Astrocyte (in vitro differentiated cells and primary cell): ENCODE measurements around the gene LRIT2. TPM values are rescaled to one million over a fixed set of nuclear protein-coding genes. Genes with fewer than 3 reads are reported as not detected.

Experiments
- DNase-seq: peaks from one replicate; pipeline ENCODE4 v3.0.0-alpha.2; 2010; ENCODE audit warnings: low read depth
- FAIRE-seq: peaks from 2 replicates; lab custom pipeline; 2011; peaks lifted over from hg19 to GRCh38; lab: Jason Lieb, UNC
- H2AFZ ChIP-seq: 2 replicates; pipeline ENCODE4 v1.6.0; 2012; ENCODE audit warnings: low read depth, low read length, inconsistent platforms
- H3K27ac ChIP-seq: 2 replicates; pipeline ENCODE4 v1.5.1; 2011; ENCODE audit warnings: low read depth, low read length, inconsistent platforms
- H3K27me3 ChIP-seq: 2 replicates; pipeline ENCODE4 v1.6.0; 2011; ENCODE audit warnings: low read length, inconsistent platforms; ENCODE audit not compliant: insufficient read depth
- H3K36me3 ChIP-seq: 2 replicates; pipeline ENCODE4 v1.5.1; 2011; ENCODE audit warnings: low read length, inconsistent platforms; ENCODE audit not compliant: insufficient read depth
- H3K4me1 ChIP-seq: 2 replicates; pipeline ENCODE4 v1.5.1; 2011; ENCODE audit warnings: low read length, inconsistent platforms; ENCODE audit not compliant: insufficient read depth
- H3K4me2 ChIP-seq: 2 replicates; pipeline ENCODE4 v1.6.0; 2012; ENCODE audit warnings: low read length, inconsistent platforms
- H3K4me3 ChIP-seq: 2 replicates; pipeline ENCODE4 v1.5.1; 2011; ENCODE audit warnings: low read depth, mild to moderate bottlenecking, low read length, inconsistent platforms; ENCODE audit not compliant: insufficient read depth
- H3K79me2 ChIP-seq: 2 replicates; pipeline ENCODE4 v1.6.0; 2012; ENCODE audit warnings: mild to moderate bottlenecking, low read length, inconsistent platforms; ENCODE audit not compliant: insufficient read depth
- H3K9ac ChIP-seq: 2 replicates; pipeline ENCODE4 v1.6.0; 2012; ENCODE audit warnings: mild to moderate bottlenecking, low read length, inconsistent platforms
- H3K9me3 ChIP-seq: 2 replicates; pipeline ENCODE4 v1.5.1; 2012; ENCODE audit warnings: low read depth, mild to moderate bottlenecking, low read length, inconsistent platforms; ENCODE audit not compliant: insufficient read depth
- H4K20me1 ChIP-seq: 2 replicates; pipeline ENCODE4 v1.6.0; 2012; ENCODE audit warnings: low read length, inconsistent platforms; ENCODE audit not compliant: insufficient read depth
- H3K27ac Mint-ChIP-seq: one replicate; pipeline ENCODE4 v1.8.0; 2021; ENCODE audit warnings: mild to moderate bottlenecking, mixed read lengths; ENCODE audit not compliant: unreplicated experiment
- H3K27me3 Mint-ChIP-seq: one replicate; pipeline ENCODE4 v1.8.0; 2021; ENCODE audit warnings: low read depth, mixed read lengths; ENCODE audit not compliant: unreplicated experiment
- H3K36me3 Mint-ChIP-seq: one replicate; pipeline ENCODE4 v1.8.0; 2021; ENCODE audit warnings: low read depth, mixed read lengths; ENCODE audit not compliant: unreplicated experiment
- H3K4me1 Mint-ChIP-seq: one replicate; pipeline ENCODE4 v1.8.0; 2021; ENCODE audit warnings: low read depth, mixed read lengths; ENCODE audit not compliant: unreplicated experiment
- H3K4me3 Mint-ChIP-seq: one replicate; pipeline ENCODE4 v1.8.0; 2021; ENCODE audit warnings: mild to moderate bottlenecking, moderate library complexity, mixed read lengths; ENCODE audit not compliant: unreplicated experiment
- H3K9me3 Mint-ChIP-seq: one replicate; pipeline ENCODE4 v1.8.0; 2021; ENCODE audit warnings: mild to moderate bottlenecking, mixed read lengths; ENCODE audit not compliant: unreplicated experiment
- EZH2 ChIP-seq: IDR thresholded peaks from 2 replicates; pipeline ENCODE4 v1.6.1; 2012; ENCODE audit warnings: mild to moderate bottlenecking, low read length, inconsistent platforms; ENCODE audit not compliant: insufficient read depth
- total RNA-seq: library from RNA; stranded (reverse); gene quantifications from 2 replicates; pipeline ENCODE4 v1.2.1, GENCODE V29; 2021
- TF ChIP-seq, protein P1 (sequence below): IDR thresholded peaks from 2 replicates; pipeline ENCODE4 v1.5.1; 2011; ENCODE audit warnings: low read depth, mild to moderate bottlenecking, inconsistent platforms, low read length, moderate library complexity; ENCODE audit not compliant: insufficient read depth

The LRIT2 gene
- total RNA-seq, 1 donor from 2014 or later: not detected

DNA sequence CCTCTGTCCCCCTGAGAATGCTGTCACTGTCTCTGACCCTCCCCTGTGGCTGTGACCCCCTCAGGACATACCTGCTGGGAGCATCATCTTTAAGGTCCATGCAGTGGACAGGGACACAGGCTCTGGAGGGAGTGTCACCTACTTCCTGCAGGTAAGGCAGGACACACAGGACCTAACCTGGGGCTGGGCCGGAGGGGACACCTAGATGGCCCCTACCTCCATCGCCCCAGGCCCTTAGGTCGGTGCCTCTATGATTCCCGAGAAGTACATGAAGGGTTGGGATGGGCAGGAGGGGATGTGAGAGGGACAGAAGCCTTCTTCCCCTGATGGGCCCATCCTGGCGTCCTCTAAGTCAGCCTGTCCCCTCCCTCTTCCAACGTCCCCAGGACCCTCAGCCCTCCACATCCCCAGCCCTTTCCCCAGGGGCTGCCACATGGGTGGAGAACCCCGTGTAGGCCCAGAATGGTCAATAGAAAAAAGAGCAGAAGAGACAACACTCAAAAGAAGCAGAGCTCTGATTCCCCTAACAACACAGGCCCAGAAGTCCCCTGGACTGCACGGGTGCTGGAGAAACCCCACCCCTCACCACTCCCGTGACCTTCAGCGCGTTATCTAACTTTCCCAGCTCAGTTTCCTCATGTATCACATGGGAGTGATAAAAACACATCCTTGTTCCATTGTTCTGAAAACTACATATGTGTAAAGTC is 24.7 kb downstream of the LRIT2 start:
- FAIRE-seq (no peak), DNase-seq (no peak)
- Mint-ChIP-seq H3K27me3 (peaks cover 53% of the 10 kb centered on the region), H3K9me3 (no peaks in the 10 kb centered on the region), H3K4me1 (no peaks in the 10 kb centered on the region), H3K4me3 (no peak overlapping the region), H3K27ac (no peak overlapping the region), H3K36me3 (peaks cover 3% of the 10 kb centered on the region)
- peaks cover 10% of the 10 kb centered on the region for H3K27me3 ChIP-seq
- H3K4me3 ChIP-seq: no peak overlapping the region
- no peak overlapping the region for H3K27ac ChIP-seq
- TF ChIP-seq EZH2: no peak
- TF ChIP-seq, protein P1, sequence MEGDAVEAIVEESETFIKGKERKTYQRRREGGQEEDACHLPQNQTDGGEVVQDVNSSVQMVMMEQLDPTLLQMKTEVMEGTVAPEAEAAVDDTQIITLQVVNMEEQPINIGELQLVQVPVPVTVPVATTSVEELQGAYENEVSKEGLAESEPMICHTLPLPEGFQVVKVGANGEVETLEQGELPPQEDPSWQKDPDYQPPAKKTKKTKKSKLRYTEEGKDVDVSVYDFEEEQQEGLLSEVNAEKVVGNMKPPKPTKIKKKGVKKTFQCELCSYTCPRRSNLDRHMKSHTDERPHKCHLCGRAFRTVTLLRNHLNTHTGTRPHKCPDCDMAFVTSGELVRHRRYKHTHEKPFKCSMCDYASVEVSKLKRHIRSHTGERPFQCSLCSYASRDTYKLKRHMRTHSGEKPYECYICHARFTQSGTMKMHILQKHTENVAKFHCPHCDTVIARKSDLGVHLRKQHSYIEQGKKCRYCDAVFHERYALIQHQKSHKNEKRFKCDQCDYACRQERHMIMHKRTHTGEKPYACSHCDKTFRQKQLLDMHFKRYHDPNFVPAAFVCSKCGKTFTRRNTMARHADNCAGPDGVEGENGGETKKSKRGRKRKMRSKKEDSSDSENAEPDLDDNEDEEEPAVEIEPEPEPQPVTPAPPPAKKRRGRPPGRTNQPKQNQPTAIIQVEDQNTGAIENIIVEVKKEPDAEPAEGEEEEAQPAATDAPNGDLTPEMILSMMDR: no peak
- H3K9ac ChIP-seq: no peak overlapping the region
- H3K79me2 ChIP-seq: no peaks in the 10 kb centered on the region
- H3K4me1 ChIP-seq: no peaks in the 10 kb centered on the region
- no peak overlapping the region for H3K4me2 ChIP-seq
- H4K20me1 ChIP-seq: no peaks in the 10 kb centered on the region
- no peaks in the 10 kb centered on the region for H3K36me3 ChIP-seq
- H3K9me3 ChIP-seq: no peaks in the 10 kb centered on the region
- H2AFZ ChIP-seq: no peak overlapping the region

DNA sequence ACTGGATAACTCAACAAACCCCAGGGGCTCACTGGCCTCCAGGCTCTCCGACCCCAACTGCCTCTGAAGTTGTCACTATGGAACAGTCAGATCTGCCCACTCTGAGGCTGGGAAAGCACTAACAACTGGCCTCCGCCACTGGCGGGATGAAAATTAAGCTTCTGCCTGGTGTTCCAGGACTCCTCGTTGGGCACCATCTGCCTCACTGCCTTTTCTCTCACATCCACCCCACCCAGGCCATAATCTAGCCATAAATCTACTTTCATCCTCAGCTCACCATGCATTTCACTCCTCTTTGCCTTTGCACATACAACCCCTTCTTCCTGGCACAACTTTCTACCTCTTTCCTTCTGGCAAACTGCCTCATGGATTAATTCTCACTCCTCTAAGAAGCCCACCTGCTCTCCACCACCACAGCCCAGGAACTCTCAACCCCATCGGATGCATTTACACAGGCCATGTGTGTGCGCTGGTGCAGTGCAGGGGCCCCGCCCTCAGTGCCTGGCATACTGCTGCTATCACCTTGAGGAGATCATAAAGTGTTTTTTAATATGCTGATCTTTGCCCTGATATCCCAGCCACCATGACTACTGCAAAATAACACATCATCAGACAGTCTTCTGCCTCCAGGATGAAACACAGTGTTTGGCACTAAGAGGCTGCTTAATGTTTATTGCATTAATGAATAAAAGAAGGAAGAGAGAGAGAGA is 27.0 kb downstream of the LRIT2 start:
- Mint-ChIP-seq H3K36me3 (peaks cover 3% of the 10 kb centered on the region), H3K9me3 (no peaks in the 10 kb centered on the region), H3K27ac (no peak overlapping the region), H3K4me3 (no peak overlapping the region), H3K4me1 (no peaks in the 10 kb centered on the region), H3K27me3 (peaks cover 65% of the 10 kb centered on the region)
- DNase-seq: no peak
- Histone ChIP-seq H3K4me1 (no peaks in the 10 kb centered on the region), H3K36me3 (no peaks in the 10 kb centered on the region), H3K4me3 (no peak overlapping the region), H3K4me2 (no peak overlapping the region), H3K27me3 (peaks cover 26% of the 10 kb centered on the region), H3K27ac (no peak overlapping the region), H3K79me2 (no peaks in the 10 kb centered on the region), H4K20me1 (no peaks in the 10 kb centered on the region), H3K9me3 (no peaks in the 10 kb centered on the region), H2AFZ (no peak overlapping the region), H3K9ac (no peak overlapping the region)
- TF ChIP-seq EZH2: no peak
- TF ChIP-seq, protein P1: no peak
- FAIRE-seq: no peak

DNA sequence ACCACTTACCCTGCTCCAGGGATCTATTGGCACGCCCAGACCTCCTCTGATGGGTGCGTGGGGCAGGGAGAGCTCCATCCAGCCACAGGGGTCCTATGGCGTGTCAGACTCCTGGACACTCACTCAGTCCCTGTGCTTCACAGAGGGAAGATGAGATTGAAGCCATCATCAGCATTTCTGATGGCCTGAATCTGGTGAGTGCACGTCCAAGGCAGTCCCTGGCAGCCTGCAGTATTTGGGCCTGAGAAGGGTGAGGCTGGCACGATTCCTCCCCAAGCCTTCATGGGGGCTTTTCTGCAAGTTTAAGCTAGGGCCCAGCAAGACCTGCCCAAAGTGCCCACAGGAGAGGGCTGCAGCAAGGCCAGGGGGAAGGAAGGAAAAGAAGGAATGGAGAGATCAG is 27.7 kb downstream of the LRIT2 start:
- Mint-ChIP-seq H3K36me3 (peaks cover 3% of the 10 kb centered on the region), H3K4me3 (no peak overlapping the region), H3K9me3 (no peaks in the 10 kb centered on the region), H3K4me1 (no peaks in the 10 kb centered on the region), H3K27ac (no peak overlapping the region), H3K27me3 (peaks cover 72% of the 10 kb centered on the region)
- no peak for TF ChIP-seq EZH2
- TF ChIP-seq, protein P1: no peak
- no peaks in the 10 kb centered on the region for H3K9me3 ChIP-seq
- no peaks in the 10 kb centered on the region for H3K79me2 ChIP-seq
- no peaks in the 10 kb centered on the region for H3K36me3 ChIP-seq
- peaks cover 26% of the 10 kb centered on the region for H3K27me3 ChIP-seq
- no peak overlapping the region for H3K27ac ChIP-seq
- H3K9ac ChIP-seq: no peak overlapping the region
- no peak overlapping the region for H3K4me3 ChIP-seq
- FAIRE-seq: no peak
- H3K4me1 ChIP-seq: no peaks in the 10 kb centered on the region
- no peak overlapping the region for H2AFZ ChIP-seq
- no peaks in the 10 kb centered on the region for H4K20me1 ChIP-seq
- H3K4me2 ChIP-seq: no peak overlapping the region
- DNase-seq: no peak
